GM18519 (cell line): Measurements from ENCODE around the gene EDARADD.
"Not testable (repeated sequence)": the region's sequence is repeated elsewhere in the genome, so short reads cannot be mapped to it uniquely, and the experiment has no call there.

Experiments
- ATAC-seq: cut with Tn5 transposase; IDR thresholded peaks from one replicate; pipeline ENCODE4 v1.9.1; 2021; ENCODE audit warnings: mild to moderate bottlenecking, moderate library complexity; ENCODE audit not compliant: unreplicated experiment, low FRiP score

Gene EDARADD

DNA sequence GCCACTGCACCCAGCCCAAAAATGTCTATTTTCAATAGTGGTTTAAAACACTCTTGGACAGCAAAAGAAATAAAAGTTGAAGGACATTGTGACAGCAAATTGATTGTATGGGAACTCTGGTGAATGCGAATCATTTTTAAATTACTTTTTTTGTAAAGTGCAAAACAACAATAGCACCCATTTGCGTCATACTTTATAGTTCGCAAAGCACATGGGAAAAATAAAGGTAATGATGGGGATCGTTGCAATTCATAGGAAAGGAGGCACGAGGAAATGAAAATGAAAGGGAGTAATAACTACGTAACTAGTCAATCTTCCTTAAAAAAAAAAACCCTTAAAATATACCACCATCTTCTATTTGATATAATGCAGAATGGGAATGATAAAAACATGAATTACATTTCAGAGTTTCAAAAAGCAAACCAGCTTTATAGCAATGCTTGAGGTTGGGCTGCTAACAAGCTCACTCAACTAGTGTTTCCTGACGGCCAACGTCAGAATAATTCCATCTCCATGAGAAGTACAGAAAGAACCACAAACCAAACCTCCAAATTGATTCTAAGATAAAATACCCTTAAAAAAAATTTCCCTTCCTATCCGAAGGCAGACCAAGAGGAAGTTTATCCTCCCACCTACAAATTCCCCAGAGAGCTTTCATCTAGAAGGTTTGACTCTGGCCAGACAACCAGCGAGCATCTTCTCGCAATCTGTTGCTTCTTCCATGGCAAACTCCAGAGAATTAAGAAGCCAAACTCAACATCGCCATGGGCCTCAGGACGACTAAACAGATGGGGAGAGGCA lies at the start of gene EDARADD:
TSS of gene EDARADD (plus strand) at position 606 of the 801 bp plus-strand sequence. CDS start at position 765, 159 bp downstream.
- ATAC-seq = no peak

DNA sequence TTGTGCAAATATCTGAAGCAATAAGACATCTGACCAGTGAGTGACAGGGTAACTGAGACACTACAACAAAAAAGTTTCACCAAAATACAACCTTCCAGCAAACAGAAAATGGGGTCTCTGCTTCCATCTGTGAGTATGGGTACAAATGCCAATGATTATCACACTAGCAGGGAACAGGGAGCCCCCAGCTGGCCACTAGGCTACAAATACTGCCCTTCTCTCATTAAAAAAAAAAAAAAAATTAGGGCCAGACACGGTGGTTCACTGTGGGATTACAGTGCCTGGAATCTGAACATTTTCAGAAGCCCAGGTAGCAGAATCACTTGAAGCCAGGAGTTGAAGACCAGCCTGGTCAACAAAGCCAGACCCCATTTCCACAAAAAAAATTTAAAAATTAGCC lies 48.4 kb upstream of the EDARADD start:
- ATAC-seq = no peak

DNA sequence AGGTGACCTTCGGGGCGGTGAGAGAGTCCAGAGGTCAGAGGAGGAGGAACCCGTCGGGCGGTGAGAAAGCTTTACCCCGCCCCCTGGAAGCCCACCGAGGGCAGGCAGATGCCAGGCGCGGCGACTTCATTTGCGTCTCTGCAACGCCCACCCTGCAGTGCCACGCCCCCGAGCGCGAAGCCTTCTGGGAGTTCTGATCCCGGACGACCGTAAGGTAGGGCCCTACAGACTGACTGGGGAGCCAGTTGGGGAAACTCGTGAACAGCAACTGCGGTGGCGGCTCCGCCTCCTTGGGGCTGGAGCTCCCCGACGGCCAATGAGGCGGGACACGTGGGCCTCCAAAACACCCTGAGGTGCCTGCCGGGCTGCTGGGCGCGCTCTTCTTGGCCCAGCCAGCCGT lies 46.0 kb upstream of the EDARADD start:
- no peak for ATAC-seq

DNA sequence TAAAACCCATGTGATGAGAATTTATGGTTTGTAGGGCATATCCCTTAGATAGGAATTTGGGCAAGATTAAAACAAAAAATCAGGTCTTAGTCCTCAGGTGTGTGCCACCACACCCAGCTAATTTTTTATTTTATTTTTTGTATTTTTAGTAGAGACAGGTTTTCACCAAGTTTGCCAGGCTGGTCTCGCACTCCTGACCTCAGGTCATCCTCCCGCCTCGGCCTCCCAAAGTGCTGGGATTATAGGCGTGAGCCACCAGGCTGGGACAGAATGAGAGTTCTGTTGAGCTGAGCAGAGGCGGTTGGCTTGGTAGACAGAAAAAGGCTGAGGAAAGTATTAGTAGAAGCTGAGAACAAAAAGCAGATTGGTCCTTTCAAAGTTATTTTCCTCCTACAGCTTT lies 43.8 kb upstream of the EDARADD start:
- no peak for ATAC-seq

DNA sequence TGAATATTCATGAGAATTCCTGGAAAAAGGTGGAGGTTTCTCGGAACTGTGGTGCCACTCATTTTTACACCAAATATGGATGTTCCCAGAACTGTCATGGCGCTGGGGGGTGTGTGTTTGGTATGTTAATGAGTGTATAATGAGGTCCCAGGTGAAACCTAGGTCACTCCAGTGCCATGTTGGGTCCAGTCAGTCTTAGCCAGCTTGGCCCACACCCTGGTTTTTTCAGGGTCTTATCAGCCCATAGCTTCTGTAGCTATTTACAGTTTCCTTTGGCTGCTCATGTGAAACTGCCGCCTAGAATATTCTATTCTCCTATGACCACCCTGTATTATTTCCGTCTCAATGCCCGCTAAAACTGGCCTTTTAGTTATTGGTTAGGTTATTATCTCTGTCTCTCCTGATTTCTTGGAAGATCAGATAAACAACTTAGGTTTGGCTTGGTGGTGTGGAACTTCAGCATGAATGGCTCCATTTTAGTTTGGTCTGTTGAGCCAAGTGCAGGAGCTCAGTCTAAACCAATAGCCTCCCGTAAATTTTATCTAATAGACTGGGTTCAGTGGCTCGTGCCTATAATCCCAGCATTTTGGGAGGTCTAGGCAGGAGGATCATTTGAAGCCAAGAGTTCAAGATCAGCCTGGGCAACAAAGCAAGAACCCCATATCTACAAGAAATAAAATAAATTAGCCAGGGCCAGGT lies 42.1 kb upstream of the EDARADD start:
- no peak for ATAC-seq

DNA sequence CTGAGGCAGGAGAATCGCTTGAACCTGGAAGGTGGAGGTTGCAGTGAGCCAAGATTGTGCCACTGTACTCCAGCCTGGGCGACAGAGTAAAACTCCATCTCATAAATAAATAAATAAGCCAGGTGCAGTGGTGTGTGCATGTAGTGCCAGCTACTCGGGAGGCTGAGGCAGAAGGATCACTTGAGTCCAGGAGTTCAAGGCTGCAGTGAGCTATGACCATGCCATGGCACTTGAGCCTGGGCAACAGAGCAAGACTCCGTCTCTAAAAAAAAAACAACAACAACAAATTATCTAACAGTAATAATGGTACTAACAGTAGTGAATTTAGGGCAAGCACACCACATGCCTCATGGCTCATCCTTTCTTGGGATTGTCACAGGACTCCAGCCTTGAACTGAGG lies 41.3 kb upstream of the EDARADD start:
- not testable (repeated sequence) for ATAC-seq

DNA sequence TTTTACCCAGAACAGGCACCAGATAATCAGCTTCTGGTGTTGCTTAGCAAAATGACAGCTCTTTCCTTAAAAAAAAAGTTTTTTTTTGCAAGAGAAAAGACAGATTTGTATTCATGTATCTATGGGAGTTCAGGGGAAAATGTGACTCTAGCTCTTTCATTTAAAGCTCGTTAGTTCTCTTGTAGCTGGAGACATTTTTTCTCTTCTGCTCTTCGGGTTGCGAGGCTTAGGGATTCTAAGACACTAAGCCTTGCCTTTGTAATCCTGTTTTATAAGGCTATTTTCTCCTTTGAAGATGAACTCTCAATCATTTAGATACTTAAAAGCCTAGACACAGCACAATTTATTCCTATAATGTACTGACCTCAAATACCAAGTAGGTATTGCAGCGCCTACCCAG lies 40.3 kb upstream of the EDARADD start:
- ATAC-seq = no peak

DNA sequence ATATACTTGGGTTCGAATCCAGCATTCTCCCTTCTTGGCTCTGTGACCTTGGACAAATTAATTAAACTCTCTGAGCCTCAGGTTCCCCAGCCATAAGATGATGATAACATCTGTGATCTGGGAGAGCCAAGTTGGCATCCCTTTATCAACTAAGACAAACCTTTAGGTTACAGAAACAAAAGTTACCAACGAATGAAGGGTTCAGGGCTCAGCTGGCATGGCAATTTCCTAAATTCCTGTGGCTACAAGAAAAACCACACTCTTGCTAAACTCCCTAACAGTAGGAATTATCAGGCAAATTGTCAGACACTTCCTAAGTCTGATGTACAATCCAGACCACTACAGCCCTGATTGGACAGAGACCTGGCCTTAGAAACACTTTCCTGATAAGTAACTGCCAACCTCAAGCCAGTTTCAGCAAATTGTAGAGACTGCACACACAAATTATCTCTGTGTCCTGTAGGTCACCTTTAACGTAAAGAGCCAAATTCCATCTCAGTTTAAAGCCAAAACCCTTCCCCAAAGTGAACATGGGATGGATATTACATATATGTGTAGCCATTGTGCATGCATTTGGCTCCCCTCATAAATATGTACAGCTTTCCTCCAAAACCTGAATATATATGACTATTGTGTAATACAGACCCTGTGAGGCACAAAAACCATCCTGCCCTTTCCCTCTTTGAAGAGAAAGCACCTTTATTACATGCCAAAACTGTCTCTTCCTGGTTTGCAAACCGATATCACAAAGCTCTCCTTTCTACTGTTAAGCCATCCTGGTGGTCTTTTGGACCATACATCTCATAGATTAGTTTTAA lies 39.5 kb upstream of the EDARADD start:
- ATAC-seq = no peak

DNA sequence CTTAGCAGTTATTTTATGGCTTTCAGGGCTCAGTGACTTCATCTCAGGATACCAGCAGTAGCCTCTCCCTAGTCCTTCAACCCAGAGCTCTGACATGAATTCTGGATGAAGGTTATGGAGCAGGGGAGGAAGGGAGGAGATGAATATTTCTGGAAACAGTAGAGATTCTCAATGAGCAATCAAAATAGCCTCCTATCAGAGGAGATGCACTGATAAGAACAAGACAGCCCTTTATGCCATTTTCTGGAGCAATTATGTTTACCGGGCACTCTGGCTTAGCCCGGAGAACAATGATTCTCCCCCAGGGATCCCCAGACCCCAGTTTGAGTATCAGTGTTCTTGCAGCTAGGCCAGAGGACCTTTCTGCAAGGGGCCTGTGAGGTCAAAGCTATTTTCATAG lies 37.9 kb upstream of the EDARADD start:
- no peak for ATAC-seq

DNA sequence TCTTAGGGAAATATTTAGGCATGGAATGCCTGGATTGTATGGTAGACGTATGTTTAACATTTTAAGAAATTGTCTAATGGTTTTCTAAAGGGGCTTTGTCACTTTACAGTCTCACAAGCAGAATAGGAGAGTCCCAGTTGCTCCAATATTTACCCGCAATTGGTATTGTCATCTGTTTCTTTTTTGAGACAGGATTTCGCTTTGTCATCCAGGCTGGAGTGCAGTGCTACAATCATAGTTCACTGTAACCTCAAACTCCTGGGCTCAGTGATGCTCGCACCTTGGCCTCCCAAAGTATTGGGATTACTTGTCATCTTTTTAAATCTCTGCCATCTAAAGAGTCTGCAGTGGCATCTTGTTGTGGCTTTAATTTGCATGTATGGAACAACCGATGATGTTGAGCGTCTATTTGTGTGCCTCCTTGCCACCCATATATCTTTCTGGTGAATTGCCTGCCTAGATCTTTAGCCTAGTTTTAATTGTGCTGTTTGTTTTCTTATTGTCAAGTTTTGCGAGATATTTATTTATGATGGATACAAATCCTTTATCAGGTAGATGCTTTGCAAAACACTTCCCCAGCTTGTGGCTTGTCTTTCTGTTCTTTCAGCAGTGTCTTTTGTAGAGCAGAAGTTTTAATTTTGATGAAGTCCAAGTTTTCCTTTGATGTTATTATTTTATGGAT lies 32.0 kb upstream of the EDARADD start:
- no peak for ATAC-seq

DNA sequence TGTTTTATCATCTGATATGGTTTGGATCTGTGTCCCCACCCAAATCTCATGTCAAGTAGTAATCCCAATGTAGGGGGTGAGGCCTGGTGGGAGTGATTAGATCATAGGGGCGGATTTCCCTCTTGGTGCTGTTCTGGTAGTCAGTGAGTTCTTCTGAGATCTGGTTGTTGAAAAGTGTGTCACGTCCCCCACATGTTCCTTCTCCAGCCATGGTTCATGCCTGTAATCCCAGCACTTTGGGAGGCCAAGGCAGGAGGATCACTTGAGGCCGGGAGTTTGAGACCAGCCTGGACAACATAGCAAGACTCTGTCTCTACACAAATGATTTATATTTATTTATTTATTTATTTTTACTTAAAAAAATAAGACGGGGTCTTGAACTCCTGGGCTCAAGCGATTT lies 30.8 kb upstream of the EDARADD start:
- no peak for ATAC-seq

DNA sequence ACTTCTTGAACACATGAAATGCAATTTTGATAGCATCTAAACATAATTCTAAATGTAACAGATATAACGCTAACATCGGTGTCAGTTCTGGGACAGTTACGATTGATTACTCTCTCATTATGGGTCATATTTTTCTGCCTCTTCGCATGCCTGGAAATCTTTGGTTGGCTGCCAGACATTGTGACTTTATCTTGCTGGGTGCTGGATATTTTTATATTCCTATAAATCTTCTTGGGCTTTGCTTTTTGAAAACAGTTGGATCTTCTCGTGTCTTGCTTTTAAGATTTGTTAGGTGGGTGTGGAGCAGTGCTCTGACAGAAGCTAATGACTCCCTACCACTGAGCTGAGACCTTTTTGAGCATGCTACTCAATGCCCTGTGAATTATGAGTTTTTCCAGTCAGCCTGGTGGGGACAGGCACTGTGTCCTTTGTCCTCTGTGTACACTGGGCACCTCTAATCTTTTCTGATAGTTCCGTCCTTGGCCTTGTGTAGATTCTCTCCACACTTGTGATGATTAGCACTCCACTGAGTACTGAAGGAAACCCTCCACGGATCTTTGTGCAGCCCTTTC lies 28.0 kb upstream of the EDARADD start:
- ATAC-seq = no peak

DNA sequence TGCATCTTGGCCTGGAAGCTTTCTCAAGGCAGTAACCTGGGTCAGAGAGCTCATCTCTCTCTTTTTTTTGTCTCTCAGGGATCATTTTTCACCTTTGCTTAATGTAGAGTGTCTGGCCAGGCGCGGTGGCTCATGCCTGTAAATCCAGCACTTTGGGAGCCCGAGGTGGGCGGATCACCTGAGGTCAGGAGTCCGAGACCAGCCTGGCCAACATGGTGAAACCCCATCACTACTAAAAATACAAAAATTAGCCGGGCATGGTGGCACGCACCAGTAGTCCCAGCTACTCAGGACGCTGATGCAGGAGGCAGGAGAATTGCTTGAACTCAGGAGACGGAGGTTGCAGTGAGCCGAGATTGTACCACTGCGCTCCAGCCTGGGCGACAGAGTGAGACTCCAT lies 27.4 kb upstream of the EDARADD start:
- ATAC-seq = not testable (repeated sequence)

DNA sequence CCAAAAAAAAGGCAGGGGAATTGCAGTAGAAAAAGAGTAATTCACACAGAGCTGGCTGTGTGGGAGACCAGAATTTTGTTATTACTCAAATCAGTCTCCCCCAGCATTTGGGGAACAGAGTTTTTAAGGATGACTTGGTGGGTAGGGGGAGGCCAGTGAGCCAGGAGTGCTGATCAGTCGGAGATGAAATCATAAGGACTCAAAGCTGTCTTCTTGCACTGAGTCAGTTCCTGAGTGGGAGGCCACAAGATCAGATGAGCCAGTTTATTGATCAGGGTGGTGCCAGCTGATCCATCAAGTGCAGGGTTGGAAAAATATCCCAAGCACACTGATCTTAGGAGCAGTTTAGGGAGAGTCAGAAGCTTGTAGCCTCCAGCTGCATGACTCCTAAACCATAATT lies 23.7 kb upstream of the EDARADD start:
- ATAC-seq = no peak

DNA sequence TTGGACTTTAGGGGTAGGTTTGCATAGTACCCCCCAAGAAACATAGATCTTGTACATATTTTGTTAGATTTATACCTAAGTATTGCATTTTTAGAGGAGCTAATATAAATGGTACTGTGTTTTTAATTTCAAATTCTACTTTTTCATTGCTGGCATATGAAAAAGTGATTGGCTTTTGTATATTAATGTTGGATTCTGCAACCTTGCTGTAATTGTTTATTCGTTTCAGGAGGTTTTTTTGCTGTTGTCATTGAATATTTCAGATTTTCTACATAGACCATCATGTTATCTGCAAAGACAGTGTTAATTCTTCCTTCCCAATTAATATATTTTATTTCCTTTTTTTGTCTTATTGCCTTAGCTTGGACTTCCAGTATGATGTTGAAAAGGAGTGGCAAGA lies 23.0 kb upstream of the EDARADD start:
- ATAC-seq = no peak

DNA sequence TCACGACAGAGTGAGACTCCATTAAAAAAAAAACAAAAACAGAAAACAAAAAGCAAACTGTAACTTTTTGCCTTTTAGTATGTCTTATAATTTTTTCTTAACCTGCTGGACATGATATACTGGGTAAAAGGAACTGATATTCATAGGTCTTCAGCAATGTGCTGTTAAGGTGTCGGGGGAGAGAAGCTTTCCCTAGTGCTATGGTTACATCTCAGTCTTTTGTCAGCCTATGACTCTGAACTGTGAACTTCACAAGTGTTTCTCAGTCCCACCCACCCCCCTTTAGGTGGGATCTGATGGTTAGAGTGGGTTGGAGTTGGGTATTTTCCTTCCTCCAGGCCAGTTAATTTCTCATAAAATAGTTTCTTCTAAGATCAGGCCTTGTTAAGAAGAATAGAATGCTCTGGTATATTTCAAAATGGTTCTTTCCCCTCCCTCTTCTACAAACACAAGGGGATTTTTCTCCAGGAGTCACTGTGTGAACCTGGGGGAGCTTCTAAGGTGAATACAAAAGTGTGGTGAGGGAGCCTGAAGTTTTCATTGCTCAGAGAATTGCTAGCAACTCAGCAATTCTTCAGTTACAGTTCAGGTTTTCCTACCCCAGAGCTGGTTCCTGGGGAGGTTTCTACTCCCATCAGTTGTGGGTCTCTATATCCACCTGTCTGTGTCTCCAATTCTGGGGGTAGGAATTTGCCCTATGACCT lies 16.1 kb upstream of the EDARADD start:
- no peak for ATAC-seq

DNA sequence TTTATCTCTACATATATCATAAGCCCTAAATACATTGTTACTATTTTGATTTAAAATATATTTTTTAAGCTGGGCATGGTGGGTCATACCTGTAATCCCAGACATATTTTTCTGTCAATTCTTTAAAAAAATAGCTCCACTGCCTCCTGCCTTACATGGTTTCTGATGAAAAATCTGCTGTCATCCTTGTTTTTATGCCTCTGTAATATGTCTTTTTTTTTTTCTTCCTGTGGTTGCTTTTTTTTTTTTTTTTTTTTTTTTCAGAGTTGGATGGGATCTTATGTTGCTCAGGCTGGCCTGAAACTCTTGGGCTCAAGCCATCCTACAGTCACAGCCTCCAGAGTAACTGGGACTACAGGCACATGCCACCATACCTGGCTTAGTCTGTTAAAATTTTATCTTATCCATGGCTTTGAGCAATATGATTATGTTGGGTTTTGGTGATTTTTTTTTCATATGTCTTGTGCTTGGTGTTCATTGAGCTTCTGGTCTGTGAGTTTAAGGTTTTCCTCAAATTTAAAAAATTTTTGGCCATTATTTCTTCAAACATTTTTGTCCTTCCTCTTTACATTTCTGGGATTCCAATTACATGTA lies 12.4 kb upstream of the EDARADD start:
- ATAC-seq = no peak

DNA sequence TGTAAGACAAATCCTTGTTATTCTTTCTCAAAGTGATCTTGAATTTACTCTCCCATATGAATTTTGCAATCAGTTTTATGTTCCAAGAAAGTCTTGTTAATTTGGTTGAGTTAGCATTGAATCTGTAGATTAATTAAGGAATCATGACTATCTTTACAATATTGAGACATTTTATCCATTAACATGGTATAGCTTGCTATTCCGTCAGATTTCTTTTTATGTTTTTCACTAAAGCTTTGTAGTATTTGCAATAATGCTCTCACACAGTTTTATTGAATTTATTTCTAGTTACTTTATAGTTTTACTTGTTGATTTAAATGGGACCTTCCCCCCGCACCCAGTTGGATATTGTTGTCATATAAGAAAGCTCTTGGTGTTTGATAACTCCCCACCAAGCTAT lies 5.8 kb upstream of the EDARADD start:
- ATAC-seq = no peak

DNA sequence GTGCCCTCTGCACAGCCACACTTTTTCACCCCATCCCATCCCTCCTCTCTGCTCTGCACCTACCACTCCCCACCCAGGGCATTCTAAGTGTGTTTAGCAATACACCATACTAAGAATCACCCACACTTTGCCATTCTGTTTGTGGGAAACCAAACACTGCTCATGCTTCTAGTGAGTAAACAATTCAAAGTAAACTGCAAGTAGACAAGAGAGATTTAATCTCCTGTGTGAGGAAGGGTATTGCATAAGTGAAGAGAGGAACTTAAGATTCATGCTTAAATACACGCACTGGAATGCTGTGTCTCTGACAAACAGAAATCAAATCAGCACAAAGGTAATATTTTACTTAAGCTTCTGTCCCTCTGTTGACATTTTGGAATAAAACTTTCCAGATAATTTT lies 4.8 kb upstream of the EDARADD start:
- ATAC-seq = no peak
